Keratinocyte (primary cell): Measurements from ENCODE around the gene ZCCHC7. TPM values are rescaled to one million over a fixed set of nuclear protein-coding genes. Genes with fewer than 3 reads are reported as not detected.

Source experiments
- DNase-seq: peaks from one replicate; pipeline ENCODE4 v3.0.0-alpha.2; 2011; ENCODE audit warnings: low read depth, missing footprints, low spot score
- FAIRE-seq: peaks from 2 replicates; lab custom pipeline; 2011; peaks lifted over from hg19 to GRCh38; lab: Jason Lieb, UNC
- H2AFZ ChIP-seq: 2 replicates; pipeline ENCODE4 v1.6.0; 2012; ENCODE audit warnings: low read length, control low read depth, inconsistent platforms; ENCODE audit not compliant: control insufficient read depth
- H3K27ac ChIP-seq: 2 replicates; pipeline ENCODE4 v1.5.1; 2011; ENCODE audit warnings: low read length; ENCODE audit not compliant: control insufficient read depth, insufficient read depth
- H3K27me3 ChIP-seq: 3 replicates; pipeline ENCODE4 v1.6.0; 2011; ENCODE audit warnings: low read length; ENCODE audit not compliant: control insufficient read depth, insufficient read depth; ENCODE audit errors: extremely low read depth
- H3K36me3 ChIP-seq, 2 experiments: 2 replicates in 1 of 2; 3 replicates in 1 of 2; pipeline ENCODE4 v1.5.1; 2011; ENCODE audit warnings: low read length in 2 of 2, mild to moderate bottlenecking in 1 of 2; ENCODE audit not compliant: control insufficient read depth in 2 of 2, insufficient read depth in 2 of 2; ENCODE audit errors: extremely low read depth in 1 of 2
- H3K4me1 ChIP-seq: 3 replicates; pipeline ENCODE4 v1.5.1; 2011; ENCODE audit warnings: low read length; ENCODE audit not compliant: control insufficient read depth, insufficient read depth; ENCODE audit errors: extremely low read depth
- H3K4me2 ChIP-seq: 3 replicates; pipeline ENCODE4 v1.6.0; 2011; ENCODE audit warnings: low read depth, low read length; ENCODE audit not compliant: control insufficient read depth, insufficient read depth; ENCODE audit errors: extremely low read depth
- H3K4me3 ChIP-seq, 3 experiments: fragments of 200-600 bp in 1 of 3; sonication (generic) in 1 of 3; 2 replicates in 2 of 3; 3 replicates in 1 of 3; pipeline ENCODE4 v1.5.1; 2011 to 2016; ENCODE audit warnings: low read length in 3 of 3, mild to moderate bottlenecking in 3 of 3, control low read depth in 2 of 3, inconsistent platforms in 1 of 3, low read depth in 1 of 3, mixed read lengths in 1 of 3, mixed run types in 1 of 3, moderate library complexity in 1 of 3; ENCODE audit not compliant: control insufficient read depth in 2 of 3, insufficient read depth in 2 of 3; ENCODE audit errors: extremely low read depth in 1 of 3
- H3K79me2 ChIP-seq: 2 replicates; pipeline ENCODE4 v1.6.0; 2012; ENCODE audit warnings: low read length; ENCODE audit not compliant: control insufficient read depth, insufficient read depth
- H3K9ac ChIP-seq: 3 replicates; pipeline ENCODE4 v1.6.0; 2011; ENCODE audit warnings: low read length; ENCODE audit not compliant: control insufficient read depth, insufficient read depth; ENCODE audit errors: extremely low read depth
- H3K9me1 ChIP-seq: 3 replicates; pipeline ENCODE4 v1.6.0; 2011; ENCODE audit warnings: low read length; ENCODE audit not compliant: control insufficient read depth, insufficient read depth; ENCODE audit errors: extremely low read depth
- H3K9me3 ChIP-seq: 2 replicates; pipeline ENCODE4 v1.5.1; 2012; ENCODE audit warnings: low read depth, low read length; ENCODE audit not compliant: control insufficient read depth
- H4K20me1 ChIP-seq: 3 replicates; pipeline ENCODE4 v1.6.0; 2011; ENCODE audit warnings: low read length; ENCODE audit not compliant: control insufficient read depth, insufficient read depth; ENCODE audit errors: extremely low read depth
- EZH2 ChIP-seq: IDR thresholded peaks from one replicate; pipeline ENCODE4 v1.6.1; 2012; ENCODE audit warnings: inconsistent platforms, mild to moderate bottlenecking, low read length, moderate library complexity
- dilution Hi-C: fragments of 300-500 bp; cut with MboI; formaldehyde crosslinking; loops from one replicate; pipeline ENCODE4 v1.7.0; 2020; ENCODE audit warnings: low sequenced_read_pairs; ENCODE audit not compliant: extremely low pct_ligation_motif_present
- polyA plus RNA-seq, 5 experiments: library from polyadenylated mRNA; depleted of rRNA in 3 of 5; stranded (reverse) in 3 of 5; stranded (forward) in 1 of 5; unstranded in 1 of 5; fragments of >200 nt; gene quantifications; 1 replicate in 1 of 5; 2 replicates in 3 of 5; 3 replicates in 1 of 5; pipeline versions ENCODE4 v1.2.1 to v1.2.3, GENCODE V29; 2011 to 2012; ENCODE audit warnings: missing spikeins in 2 of 5, low read depth in 1 of 5, low replicate concordance in 1 of 5
- TF ChIP-seq, protein P1 (sequence below), 3 experiments: IDR thresholded peaks in 1 of 3; conservative IDR thresholded peaks in 1 of 3; optimal IDR thresholded peaks in 1 of 3; 2 replicates in 2 of 3; 3 replicates in 1 of 3; pipeline versions ENCODE3 to v1.5.1; 2011; ENCODE audit warnings: low read length in 3 of 3, mild to moderate bottlenecking in 3 of 3, moderate library complexity in 2 of 3, control low read depth in 1 of 3, inconsistent platforms in 1 of 3; ENCODE audit not compliant: insufficient read depth in 2 of 3; ENCODE audit errors: extremely low read depth in 1 of 3

Gene ZCCHC7
- polyA plus RNA-seq, 1 donor (not counting 4 experiments of a cell fraction or from before 2014, with no cell fraction given): 16.5 TPM

GRCh38 chr9:37215381-37215780, 95.0 kb downstream of the ZCCHC7 start:
- Histone ChIP-seq H2AFZ (no peak overlapping the region), H3K9me3 (no peaks in the 10 kb centered on the region), H3K4me3 (no peak overlapping the region), H3K4me1 (peaks cover 5% of the 10 kb centered on the region), H3K27ac (no peak overlapping the region), H3K36me3 (no peaks in the 10 kb centered on the region), H3K79me2 (no peaks in the 10 kb centered on the region), H4K20me1 (no peaks in the 10 kb centered on the region), H3K9ac (no peak overlapping the region), H3K4me2 (no peak overlapping the region), H3K9me1 (no peaks in the 10 kb centered on the region), H3K27me3 (no peaks in the 10 kb centered on the region)
- DNase-seq: no peak
- dilution Hi-C loops: no loop called here
- FAIRE-seq: no peak
- TF ChIP-seq, protein P1, sequence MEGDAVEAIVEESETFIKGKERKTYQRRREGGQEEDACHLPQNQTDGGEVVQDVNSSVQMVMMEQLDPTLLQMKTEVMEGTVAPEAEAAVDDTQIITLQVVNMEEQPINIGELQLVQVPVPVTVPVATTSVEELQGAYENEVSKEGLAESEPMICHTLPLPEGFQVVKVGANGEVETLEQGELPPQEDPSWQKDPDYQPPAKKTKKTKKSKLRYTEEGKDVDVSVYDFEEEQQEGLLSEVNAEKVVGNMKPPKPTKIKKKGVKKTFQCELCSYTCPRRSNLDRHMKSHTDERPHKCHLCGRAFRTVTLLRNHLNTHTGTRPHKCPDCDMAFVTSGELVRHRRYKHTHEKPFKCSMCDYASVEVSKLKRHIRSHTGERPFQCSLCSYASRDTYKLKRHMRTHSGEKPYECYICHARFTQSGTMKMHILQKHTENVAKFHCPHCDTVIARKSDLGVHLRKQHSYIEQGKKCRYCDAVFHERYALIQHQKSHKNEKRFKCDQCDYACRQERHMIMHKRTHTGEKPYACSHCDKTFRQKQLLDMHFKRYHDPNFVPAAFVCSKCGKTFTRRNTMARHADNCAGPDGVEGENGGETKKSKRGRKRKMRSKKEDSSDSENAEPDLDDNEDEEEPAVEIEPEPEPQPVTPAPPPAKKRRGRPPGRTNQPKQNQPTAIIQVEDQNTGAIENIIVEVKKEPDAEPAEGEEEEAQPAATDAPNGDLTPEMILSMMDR (optimal IDR thresholded peaks at IDR 0.05 in 1 of 3, IDR thresholded peaks at IDR 0.05 in 1 of 3, conservative IDR thresholded peaks at IDR 0.05 in 1 of 3; ENCODE audit: extremely low read depth in 1 of 3, insufficient read depth in 2 of 3, low read length in 3 of 3): no peak
- no peak for TF ChIP-seq EZH2

DNA sequence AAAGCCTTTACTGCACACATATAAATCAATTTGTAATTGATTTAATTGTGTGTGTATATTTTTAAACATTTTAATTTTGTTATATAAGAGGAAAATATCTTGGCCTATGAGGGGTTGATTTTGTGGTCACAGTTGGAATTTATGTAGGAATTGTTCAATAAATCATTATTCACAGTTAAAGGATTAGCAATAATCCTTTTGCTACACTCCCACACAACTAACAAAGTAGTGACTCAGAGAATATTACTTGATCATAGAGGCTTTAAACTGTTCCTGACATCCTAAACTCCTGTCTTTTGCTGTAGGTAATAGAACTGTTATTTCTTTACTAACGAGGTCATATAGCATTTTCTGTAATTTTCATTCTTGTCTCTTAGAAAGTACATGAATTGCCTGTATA, 95.5 kb downstream of the ZCCHC7 start:
- TF ChIP-seq, protein P1 (optimal IDR thresholded peaks at IDR 0.05 in 1 of 3, IDR thresholded peaks at IDR 0.05 in 1 of 3, conservative IDR thresholded peaks at IDR 0.05 in 1 of 3; ENCODE audit: extremely low read depth in 1 of 3, insufficient read depth in 2 of 3, low read length in 3 of 3): no peak
- TF ChIP-seq EZH2: no peak
- no peak overlapping the region for H3K9ac ChIP-seq
- no peak for FAIRE-seq
- H3K4me2 ChIP-seq: no peak overlapping the region
- H3K27ac ChIP-seq: no peak overlapping the region
- peaks cover 5% of the 10 kb centered on the region for H3K4me1 ChIP-seq
- no peak for DNase-seq
- H3K27me3 ChIP-seq: no peaks in the 10 kb centered on the region
- no peak overlapping the region for H3K4me3 ChIP-seq
- no peaks in the 10 kb centered on the region for H3K9me3 ChIP-seq
- H3K79me2 ChIP-seq: no peaks in the 10 kb centered on the region
- H3K9me1 ChIP-seq: no peaks in the 10 kb centered on the region
- no peaks in the 10 kb centered on the region for H3K36me3 ChIP-seq
- dilution Hi-C loops: no loop called here
- no peak overlapping the region for H2AFZ ChIP-seq
- no peaks in the 10 kb centered on the region for H4K20me1 ChIP-seq
